M059J (cell line): ENCODE measurements around the gene ENO2. TPM values are rescaled to one million over a fixed set of nuclear protein-coding genes. Genes with fewer than 3 reads are reported as not detected.

Source experiments
- DNase-seq: peaks from one replicate; pipeline ENCODE4 v3.0.0-alpha.2; 2012; ENCODE audit warnings: low read depth
- total RNA-seq: library from RNA; depleted of rRNA; stranded (reverse); fragments of >200 nt; shearing (Covaris generic); gene quantifications from 2 replicates; pipeline ENCODE4 v1.2.3, GENCODE V29; 2014

The ENO2 gene
- total RNA-seq, 1 experiment from 2014 or later: 30.0 TPM

- DNase-seq: no peak
Observed at GRCh38 chr12:6932766-6933165, 18.4 kb downstream of the ENO2 start.

DNA sequence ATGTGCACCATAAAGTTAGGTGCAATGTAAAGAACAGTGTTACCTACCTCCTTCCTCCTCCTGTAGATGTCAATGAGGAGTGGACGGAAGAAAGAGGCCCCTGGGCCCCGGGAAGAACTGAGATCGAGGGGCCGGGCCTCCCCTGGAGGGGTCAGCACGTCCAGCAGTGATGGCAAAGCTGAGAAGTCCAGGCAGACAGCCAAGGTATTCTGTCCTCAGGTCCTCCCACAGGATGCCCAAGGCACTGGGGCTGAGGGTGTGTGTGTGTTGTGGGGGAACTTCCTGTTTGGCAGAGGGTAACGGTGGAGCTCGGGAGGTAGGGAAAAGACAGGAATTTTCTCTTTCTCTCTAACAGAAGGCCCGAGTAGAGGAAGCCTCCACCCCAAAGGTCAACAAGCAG, 19.7 kb downstream of the ENO2 start:
- DNase-seq: peak; percentile 69

- DNase-seq: no peak
Observed at GRCh38 chr12:6935371-6936193, 21.2 kb downstream of the ENO2 start.

- no peak for DNase-seq
Observed at GRCh38 chr12:6936194-6936635, 21.8 kb downstream of the ENO2 start.

DNA sequence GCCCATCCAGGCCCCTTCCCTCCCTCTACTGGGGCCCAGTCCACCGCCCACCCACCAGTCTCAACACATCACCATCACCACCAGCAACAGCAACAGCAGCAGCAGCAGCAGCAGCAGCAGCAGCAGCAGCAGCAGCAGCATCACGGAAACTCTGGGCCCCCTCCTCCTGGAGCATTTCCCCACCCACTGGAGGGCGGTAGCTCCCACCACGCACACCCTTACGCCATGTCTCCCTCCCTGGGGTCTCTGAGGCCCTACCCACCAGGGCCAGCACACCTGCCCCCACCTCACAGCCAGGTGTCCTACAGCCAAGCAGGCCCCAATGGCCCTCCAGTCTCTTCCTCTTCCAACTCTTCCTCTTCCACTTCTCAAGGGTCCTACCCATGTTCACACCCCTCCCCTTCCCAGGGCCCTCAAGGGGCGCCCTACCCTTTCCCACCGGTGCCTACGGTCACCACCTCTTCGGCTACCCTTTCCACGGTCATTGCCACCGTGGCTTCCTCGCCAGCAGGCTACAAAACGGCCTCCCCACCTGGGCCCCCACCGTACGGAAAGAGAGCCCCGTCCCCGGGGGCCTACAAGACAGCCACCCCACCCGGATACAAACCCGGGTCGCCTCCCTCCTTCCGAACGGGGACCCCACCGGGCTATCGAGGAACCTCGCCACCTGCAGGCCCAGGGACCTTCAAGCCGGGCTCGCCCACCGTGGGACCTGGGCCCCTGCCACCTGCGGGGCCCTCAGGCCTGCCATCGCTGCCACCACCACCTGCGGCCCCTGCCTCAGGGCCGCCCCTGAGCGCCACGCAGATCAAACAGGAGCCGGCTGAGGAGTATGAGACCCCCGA, 22.5 kb downstream of the ENO2 start:
- no peak for DNase-seq

DNA sequence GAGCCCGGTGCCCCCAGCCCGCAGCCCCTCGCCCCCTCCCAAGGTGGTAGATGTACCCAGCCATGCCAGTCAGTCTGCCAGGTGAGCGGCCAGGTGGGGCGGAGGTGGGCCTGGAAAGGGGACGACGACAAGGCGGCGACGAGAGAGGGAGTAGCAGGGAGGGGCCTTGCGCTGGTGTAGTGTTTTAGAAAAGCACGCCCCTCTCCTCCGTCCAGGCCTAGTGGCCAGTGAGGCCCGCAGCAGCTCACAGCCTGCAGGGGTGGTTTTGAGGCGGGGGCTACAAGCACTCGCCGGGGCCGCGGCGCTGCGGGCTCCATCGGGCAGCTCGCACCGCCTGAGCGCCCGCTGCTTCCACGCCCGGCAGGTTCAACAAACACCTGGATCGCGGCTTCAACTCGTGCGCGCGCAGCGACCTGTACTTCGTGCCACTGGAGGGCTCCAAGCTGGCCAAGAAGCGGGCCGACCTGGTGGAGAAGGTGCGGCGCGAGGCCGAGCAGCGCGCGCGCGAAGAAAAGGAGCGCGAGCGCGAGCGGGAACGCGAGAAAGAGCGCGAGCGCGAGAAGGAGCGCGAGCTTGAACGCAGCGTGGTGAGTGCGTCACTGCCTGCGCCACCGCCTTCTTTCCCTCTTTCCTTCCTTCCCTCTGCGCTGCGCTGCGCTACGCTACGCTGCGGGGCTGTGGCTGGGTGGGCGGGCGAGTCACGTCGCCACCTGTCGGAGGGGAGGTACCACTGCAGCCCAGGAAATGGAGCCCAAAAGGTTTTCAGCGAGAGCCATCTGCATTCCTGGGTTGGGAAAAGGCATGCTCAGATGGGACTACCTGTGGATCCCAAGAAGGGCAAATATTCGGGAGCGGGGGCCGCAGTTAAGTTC, 23.3 kb downstream of the ENO2 start:
- peak; percentile 88 for DNase-seq

DNA sequence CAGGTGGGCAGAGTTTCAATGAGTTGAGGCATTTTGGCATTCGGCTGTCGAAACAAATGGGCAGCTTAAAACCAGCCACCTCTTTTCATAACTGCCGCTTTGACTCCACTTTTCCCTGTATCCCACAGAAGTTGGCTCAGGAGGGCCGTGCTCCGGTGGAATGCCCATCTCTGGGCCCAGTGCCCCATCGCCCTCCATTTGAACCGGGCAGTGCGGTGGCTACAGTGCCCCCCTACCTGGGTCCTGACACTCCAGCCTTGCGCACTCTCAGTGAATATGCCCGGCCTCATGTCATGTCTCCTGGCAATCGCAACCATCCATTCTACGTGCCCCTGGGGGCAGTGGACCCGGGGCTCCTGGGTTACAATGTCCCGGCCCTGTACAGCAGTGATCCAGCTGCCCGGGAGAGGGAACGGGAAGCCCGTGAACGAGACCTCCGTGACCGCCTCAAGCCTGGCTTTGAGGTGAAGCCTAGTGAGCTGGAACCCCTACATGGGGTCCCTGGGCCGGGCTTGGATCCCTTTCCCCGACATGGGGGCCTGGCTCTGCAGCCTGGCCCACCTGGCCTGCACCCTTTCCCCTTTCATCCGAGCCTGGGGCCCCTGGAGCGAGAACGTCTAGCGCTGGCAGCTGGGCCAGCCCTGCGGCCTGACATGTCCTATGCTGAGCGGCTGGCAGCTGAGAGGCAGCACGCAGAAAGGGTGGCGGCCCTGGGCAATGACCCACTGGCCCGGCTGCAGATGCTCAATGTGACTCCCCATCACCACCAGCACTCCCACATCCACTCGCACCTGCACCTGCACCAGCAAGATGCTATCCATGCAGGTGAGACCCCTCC, 24.2 kb downstream of the ENO2 start:
- no peak for DNase-seq

DNA sequence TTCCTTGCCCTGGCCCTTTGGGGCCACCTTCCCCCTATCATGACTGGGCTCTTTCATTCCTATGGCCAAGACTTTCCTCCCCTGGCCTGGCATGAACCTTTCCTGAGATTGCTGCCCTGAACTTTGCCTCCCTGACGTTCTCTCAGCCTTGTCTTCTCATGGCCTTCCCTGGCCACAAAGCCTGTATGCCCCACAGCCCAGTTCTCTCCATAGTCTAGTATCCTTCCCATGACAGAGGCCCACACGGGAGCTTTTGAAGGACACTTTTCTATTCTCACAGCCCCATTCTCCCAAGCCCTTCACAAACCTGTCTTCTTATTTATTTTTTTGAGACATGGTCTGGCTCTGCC, 24.8 kb downstream of the ENO2 start:
- no peak for DNase-seq

DNA sequence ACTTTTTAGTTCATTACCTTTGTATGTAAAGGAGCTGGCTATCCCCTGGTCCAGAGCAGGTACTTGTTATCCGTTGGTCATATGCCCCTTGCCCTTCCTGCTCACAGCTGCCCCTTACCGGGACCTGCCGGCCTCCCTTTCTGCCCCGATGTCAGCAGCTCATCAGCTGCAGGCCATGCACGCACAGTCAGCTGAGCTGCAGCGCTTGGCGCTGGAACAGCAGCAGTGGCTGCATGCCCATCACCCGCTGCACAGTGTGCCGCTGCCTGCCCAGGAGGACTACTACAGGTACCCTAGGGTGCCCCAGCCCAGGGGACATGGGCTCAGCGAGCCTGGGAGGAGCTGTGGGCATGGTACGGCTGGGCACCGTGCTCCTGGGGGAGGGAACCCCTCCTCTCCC, 26.9 kb downstream of the ENO2 start:
- DNase-seq: no peak

DNA sequence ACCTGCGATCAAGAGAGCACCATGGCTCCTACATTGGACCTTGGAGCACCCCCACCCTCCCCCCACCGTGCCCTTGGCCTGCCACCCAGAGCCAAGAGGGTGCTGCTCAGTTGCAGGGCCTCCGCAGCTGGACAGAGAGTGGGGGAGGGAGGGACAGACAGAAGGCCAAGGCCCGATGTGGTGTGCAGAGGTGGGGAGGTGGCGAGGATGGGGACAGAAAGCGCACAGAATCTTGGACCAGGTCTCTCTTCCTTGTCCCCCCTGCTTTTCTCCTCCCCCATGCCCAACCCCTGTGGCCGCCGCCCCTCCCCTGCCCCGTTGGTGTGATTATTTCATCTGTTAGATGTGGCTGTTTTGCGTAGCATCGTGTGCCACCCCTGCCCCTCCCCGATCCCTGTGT, 27.4 kb downstream of the ENO2 start:
- DNase-seq: no peak

DNA sequence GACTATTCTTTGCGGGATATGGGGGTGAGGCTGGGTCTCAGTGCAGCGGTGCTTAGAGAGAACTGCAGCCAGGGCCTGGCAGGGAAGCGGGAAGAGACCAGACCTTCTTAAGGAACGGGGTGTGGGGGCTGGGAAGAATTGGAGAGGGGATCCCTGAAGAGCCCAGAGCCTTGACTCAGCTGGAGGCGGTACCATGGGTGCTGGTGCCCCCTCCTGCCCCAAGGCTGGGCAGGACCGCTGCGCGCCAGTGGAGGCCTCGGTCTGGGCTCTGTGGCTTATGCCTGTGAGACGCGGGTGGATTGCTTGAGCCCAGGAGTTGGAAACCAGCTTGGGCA, 27.9 kb downstream of the ENO2 start:
- peak; percentile 67 for DNase-seq

GRCh38 chr12:6943389-6943721, 29.0 kb downstream of the ENO2 start:
- DNase-seq: peak; percentile 90

DNA sequence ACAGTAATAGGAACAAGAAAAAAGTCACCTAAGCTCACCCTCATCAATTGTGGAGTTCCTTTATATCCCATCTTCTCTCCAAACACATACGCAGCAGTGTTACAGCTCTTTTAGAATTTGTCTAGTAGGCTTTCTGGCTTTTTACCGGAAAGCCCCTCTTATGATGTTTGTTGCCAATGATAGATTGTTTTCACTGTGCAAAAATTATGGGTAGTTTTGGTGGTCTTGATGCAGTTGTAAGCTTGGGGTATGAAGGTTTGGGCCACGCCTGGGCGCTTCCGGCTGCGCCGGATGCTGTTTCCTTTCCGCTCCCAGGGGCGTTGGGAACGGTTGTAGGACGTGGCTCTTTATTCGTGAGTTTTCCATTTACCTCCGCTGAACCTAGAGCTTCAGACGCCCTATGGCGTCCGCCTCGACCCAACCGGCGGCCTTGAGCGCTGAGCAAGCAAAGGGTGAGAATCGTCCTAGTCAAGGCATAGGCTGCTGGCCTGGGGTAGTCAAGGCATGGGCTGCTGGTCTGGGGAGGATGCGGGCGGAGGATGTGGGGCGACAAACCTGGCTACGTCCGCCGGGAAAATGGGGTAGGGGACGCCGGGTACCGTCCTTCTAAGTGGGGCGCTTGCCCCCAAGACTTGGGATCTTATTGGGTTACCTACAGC, 29.5 kb downstream of the ENO2 start, which contains the start of the genes C12orf57 and RNU7-1:
C12orf57 (plus strand) TSS at position 301 of the 659 bp plus-strand sequence; CDS start at position 401, 100 bp downstream.
RNU7-1 (plus strand) TSS at position 95 of the 659 bp plus-strand sequence.
- DNase-seq: peak; percentile 95

GRCh38 chr12:6944381-6945186, 30.2 kb downstream of the ENO2 start:
- DNase-seq: peak; percentile 89

- no peak for DNase-seq
Observed at GRCh38 chr12:6945613-6946012, 31.2 kb downstream of the ENO2 start.

- no peak for DNase-seq
Observed at GRCh38 chr12:6946033-6946919, 31.9 kb downstream of the ENO2 start.

DNA sequence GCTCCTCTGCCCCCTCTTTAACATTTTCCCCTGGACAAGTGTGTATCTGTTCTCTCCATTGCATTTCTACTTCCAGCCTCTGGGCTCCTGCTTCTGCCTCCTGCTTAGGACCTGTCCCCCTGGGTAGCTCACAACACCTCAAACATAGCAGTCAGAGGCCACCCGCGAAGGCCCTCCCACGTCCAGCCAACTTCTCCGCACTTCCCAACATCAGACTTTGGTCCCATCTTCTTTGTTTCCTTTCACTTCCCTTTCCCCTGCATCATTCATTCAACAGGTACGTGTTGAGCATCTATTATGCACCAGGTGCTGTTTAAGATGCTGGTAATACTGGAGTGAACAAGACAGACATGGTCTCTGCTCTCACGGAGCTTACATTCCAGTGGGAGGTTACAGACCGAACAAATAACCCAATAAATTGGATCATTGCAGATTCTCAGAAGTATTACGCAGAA, 32.6 kb downstream of the ENO2 start:
- DNase-seq: no peak

DNA sequence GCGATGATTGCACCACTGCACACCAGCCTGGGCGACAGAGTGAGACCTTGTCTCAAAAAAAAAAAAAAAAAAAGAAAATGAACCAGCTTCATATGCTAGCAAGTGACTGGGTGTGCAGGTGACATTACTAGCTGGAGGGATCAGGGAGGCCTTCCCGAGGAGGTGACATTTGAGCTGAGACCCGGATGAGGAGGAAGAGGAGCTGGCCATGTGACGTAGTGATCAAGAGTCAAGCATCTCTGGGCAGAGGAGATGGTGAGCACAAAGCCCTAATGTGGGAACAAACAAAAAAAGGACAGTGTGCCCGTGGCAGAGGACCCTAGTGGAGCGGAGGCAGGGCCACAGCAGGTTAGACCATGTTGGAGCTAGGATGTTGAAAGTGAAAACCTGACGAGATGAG, 33.2 kb downstream of the ENO2 start:
- no peak for DNase-seq
